Measurements from ENCODE around the gene SIGLEC1. TPM values are rescaled to one million over a fixed set of nuclear protein-coding genes. Genes with fewer than 3 reads are reported as not detected.

The SIGLEC1 gene
- total and polyA plus RNA-seq, 2 donors (not counting 1 experiment from before 2014, with no cell fraction given) = 0.06 to 0.15 TPM

DNA sequence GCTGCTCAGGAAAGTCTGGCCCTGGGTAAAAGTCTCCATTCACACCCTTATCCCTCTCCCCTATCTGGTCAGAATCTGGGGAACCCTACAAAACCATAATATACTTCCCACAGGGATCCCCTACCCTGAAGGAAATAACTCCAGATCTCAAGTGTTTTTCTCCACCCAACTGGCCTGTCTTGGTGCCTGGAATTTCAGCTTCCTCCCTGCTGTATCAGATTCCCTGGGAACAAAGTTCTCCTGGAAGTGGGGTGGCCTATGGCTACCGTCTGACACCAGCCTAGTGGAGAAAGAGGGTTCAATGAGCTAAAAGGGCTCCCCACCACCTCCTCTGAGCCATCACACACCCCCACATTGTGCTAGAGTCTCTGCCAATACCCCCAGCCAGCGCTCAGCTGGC, 35.1 kb upstream of the SIGLEC1 start:
- no peaks in the 10 kb centered on the region for H3K36me3 ChIP-seq (replicated peaks in 1 of 2; ENCODE audit: control extremely low read depth in 1 of 2, control insufficient read depth in 1 of 2, extremely low read depth in 1 of 2, insufficient read depth in 2 of 2, low read length in 1 of 2)
- DNase-seq (no peak), ATAC-seq (ENCODE audit: low read depth) (no peak)
- H3K4me3 ChIP-seq (ENCODE audit: control extremely low read depth in 1 of 5, extremely low read depth in 1 of 5, insufficient read depth in 1 of 5, low read depth in 2 of 5, low read length in 4 of 5) = no peak overlapping the region
- ChIA-PET CTCF (interaction anchor here (0.8 to 1.0 kb wide), 2 partner anchors 10 to 12 kb away, joined by 3 to 5 read pairs; no protein-coding TSS in a partner anchor), POLR2A (no interaction called here)
- peaks cover 0 to 16% of the 10 kb centered on the region in 2 donors for H3K4me1 ChIP-seq (ENCODE audit: control insufficient read depth in 2 of 2, insufficient read depth in 2 of 2, low read length in 2 of 2)
- H3K9ac ChIP-seq (ENCODE audit: low read length) = no peak overlapping the region
- 100% methylated on average over 1 of the region's 2 CpGs for WGBS (ENCODE audit: insufficient coverage)
- no peak overlapping the region for H2AFZ ChIP-seq (ENCODE audit: insufficient read depth, low read depth, low read length, poor library complexity, severe bottlenecking)
- no peak overlapping the region for H3K27ac Mint-ChIP-seq
- TF ChIP-seq EZH2 (IDR thresholded peaks at IDR 0.05; ENCODE audit: borderline replicate concordance, insufficient read depth, low read depth, low read length, poor library complexity, severe bottlenecking) = no peak
- TF ChIP-seq, protein P1, sequence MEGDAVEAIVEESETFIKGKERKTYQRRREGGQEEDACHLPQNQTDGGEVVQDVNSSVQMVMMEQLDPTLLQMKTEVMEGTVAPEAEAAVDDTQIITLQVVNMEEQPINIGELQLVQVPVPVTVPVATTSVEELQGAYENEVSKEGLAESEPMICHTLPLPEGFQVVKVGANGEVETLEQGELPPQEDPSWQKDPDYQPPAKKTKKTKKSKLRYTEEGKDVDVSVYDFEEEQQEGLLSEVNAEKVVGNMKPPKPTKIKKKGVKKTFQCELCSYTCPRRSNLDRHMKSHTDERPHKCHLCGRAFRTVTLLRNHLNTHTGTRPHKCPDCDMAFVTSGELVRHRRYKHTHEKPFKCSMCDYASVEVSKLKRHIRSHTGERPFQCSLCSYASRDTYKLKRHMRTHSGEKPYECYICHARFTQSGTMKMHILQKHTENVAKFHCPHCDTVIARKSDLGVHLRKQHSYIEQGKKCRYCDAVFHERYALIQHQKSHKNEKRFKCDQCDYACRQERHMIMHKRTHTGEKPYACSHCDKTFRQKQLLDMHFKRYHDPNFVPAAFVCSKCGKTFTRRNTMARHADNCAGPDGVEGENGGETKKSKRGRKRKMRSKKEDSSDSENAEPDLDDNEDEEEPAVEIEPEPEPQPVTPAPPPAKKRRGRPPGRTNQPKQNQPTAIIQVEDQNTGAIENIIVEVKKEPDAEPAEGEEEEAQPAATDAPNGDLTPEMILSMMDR (IDR thresholded peaks at IDR 0.05) = no peak
- no peak overlapping the region for H3K27ac ChIP-seq (ENCODE audit: low read length in 2 of 2)
- no peak overlapping the region for H3K4me2 ChIP-seq (replicated peaks; ENCODE audit: low read depth, low read length, poor library complexity, severe bottlenecking)
- H4K20me1 ChIP-seq (ENCODE audit: control insufficient read depth, insufficient read depth, low read length, poor library complexity, severe bottlenecking) = no peaks in the 10 kb centered on the region
- peaks cover 0 to 23% (median 2%) of the 10 kb centered on the region in 4 experiments for H3K27me3 ChIP-seq (replicated peaks in 1 of 4; ENCODE audit: control extremely low read depth in 1 of 4, control insufficient read depth in 3 of 4, insufficient read depth in 4 of 4, low read length in 3 of 4)
- H3K9me3 ChIP-seq (ENCODE audit: control extremely low read depth in 1 of 3, control insufficient read depth in 2 of 3, insufficient read depth in 1 of 3, low read length in 2 of 3) = peaks cover 0 to 10% (median 0%) of the 10 kb centered on the region in 3 donors
- intact Hi-C loops (cut with micrococcal nuclease) = no loop called here
- H3K4me3 Mint-ChIP-seq = no peak overlapping the region
- H3K4me1 Mint-ChIP-seq = peaks cover 9% of the 10 kb centered on the region
- peaks cover 26% of the 10 kb centered on the region for H3K27me3 Mint-ChIP-seq
- H3K9me3 Mint-ChIP-seq (ENCODE audit: insufficient read depth) = no peaks in the 10 kb centered on the region
- H3K79me2 ChIP-seq (ENCODE audit: control insufficient read depth, insufficient read depth, low read length) = peaks cover 3% of the 10 kb centered on the region

DNA sequence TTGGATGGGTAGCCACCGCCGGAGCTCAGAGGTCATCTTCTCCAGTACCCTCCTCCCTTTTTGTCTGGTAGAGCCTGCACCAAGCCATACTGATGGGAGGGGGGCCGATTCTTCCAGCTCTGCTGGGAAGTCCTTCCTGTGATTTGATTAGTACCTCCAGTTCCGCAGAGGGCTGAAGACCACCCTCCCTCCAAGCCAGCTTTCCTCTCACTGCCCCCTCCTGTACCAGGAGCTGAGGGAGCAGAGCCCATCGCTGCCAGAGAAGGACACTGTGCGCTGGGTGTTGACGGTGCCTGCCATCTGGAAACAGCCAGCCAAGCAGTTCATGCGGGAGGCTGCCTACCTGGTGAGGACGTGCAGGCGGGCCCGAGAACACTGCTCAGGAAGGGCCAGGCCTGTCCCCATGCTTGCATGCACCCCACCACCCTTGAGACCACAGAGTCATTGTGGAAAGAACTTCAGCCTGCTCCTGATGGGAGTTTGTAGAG, 33.3 kb upstream of the SIGLEC1 start:
- intact Hi-C loops (cut with micrococcal nuclease) = loop anchor here (2.0 kb wide), 1 partner anchor 23 kb away; no protein-coding TSS in a partner anchor
- H2AFZ ChIP-seq (ENCODE audit: insufficient read depth, low read depth, low read length, poor library complexity, severe bottlenecking) = no peak overlapping the region
- ATAC-seq (ENCODE audit: low read depth) = no peak

More for the DNA sequence above, 33.3 kb upstream of the SIGLEC1 start:
- Histone ChIP-seq H3K36me3 (replicated peaks in 1 of 2; ENCODE audit: control extremely low read depth in 1 of 2, control insufficient read depth in 1 of 2, extremely low read depth in 1 of 2, insufficient read depth in 2 of 2, low read length in 1 of 2) (no peaks in the 10 kb centered on the region), H3K4me2 (replicated peaks; ENCODE audit: low read depth, low read length, poor library complexity, severe bottlenecking) (peak overlapping the region; percentile 63), H3K4me3 (ENCODE audit: control extremely low read depth in 1 of 5, extremely low read depth in 1 of 5, insufficient read depth in 1 of 5, low read depth in 2 of 5, low read length in 4 of 5) (no peak overlapping the region), H3K79me2 (ENCODE audit: control insufficient read depth, insufficient read depth, low read length) (peaks cover 1% of the 10 kb centered on the region), H3K9me3 (ENCODE audit: control extremely low read depth in 1 of 3, control insufficient read depth in 2 of 3, insufficient read depth in 1 of 3, low read length in 2 of 3) (peaks cover 0 to 10% (median 0%) of the 10 kb centered on the region in 3 donors), H3K9ac (ENCODE audit: low read length) (no peak overlapping the region), H3K4me1 (ENCODE audit: control insufficient read depth in 2 of 2, insufficient read depth in 2 of 2, low read length in 2 of 2) (peaks cover 0 to 13% of the 10 kb centered on the region in 2 donors), H3K27ac (ENCODE audit: low read length in 2 of 2) (no peak overlapping the region), H3K27me3 (replicated peaks in 1 of 4; ENCODE audit: control extremely low read depth in 1 of 4, control insufficient read depth in 3 of 4, insufficient read depth in 4 of 4, low read length in 3 of 4) (peaks cover 0 to 23% (median 2%) of the 10 kb centered on the region in 4 experiments), H4K20me1 (ENCODE audit: control insufficient read depth, insufficient read depth, low read length, poor library complexity, severe bottlenecking) (no peaks in the 10 kb centered on the region)
- CTCF ChIA-PET = interaction anchor here (1.0 kb wide), 1 partner anchor 22 kb away, joined by 3 read pairs; the partner anchor contains the start of gene ADISSP
- no peak for DNase-seq
- POLR2A ChIA-PET = no interaction called here
- Mint-ChIP-seq H3K27me3 (peaks cover 26% of the 10 kb centered on the region), H3K4me1 (peaks cover 4% of the 10 kb centered on the region), H3K9me3 (ENCODE audit: insufficient read depth) (no peaks in the 10 kb centered on the region), H3K4me3 (no peak overlapping the region), H3K27ac (no peak overlapping the region)
- TF ChIP-seq, protein P1 (IDR thresholded peaks at IDR 0.05) = no peak
- no peak for TF ChIP-seq EZH2 (IDR thresholded peaks at IDR 0.05; ENCODE audit: borderline replicate concordance, insufficient read depth, low read depth, low read length, poor library complexity, severe bottlenecking)
- WGBS (ENCODE audit: insufficient coverage) = 96% methylated on average over 8 of the region's 11 CpGs

Measured in B cell (primary cell).